ENCODE data around the gene TAF1C. TPM values are rescaled to one million over a fixed set of nuclear protein-coding genes. Genes with fewer than 3 reads are reported as not detected.

Gene TAF1C
- total and polyA plus RNA-seq, 2 of the 8 experiments (the other 6 are each of a cell fraction or from before 2014, with no cell fraction given), result 44.6 to 63.8 TPM

DNA sequence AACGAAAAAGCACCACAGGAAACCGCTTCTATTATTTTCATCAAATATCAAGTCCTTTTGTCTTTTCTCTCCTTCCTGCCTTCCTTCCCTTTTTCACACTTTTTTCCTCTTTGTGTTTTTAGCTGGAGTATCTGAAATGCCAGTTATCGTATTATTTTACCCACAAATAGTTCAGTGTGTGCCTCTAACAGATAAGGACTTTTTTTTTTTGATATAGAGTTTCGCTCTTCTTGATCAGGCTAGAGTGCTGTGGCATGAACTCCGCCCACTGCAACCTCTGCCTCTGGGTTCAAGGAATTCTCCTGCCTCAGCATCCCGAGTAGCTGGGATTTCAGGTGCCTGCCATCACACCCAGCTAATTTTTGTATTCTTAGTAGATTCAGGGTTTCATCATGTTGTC, 31.1 kb downstream of the TAF1C start (continued):
- TF ChIP-seq GABPA (IDR thresholded peaks at IDR 0.05; ENCODE audit: borderline replicate concordance, insufficient read depth, low read length) (no peak), SIN3A (conservative IDR thresholded peaks at IDR 0.05 in 1 of 2, IDR thresholded peaks at IDR 0.05 in 1 of 2; ENCODE audit: low read depth in 1 of 2, low read length in 2 of 2) (no peak), TBP (IDR thresholded peaks at IDR 0.05; ENCODE audit: low read depth, low read length) (no peak), CBX8 (IDR thresholded peaks at IDR 0.05; ENCODE audit: borderline replicate concordance, low read depth, low read length) (no peak)
